ENCODE data around the gene RAB20. TPM values are rescaled to one million over a fixed set of nuclear protein-coding genes. Genes with fewer than 3 reads are reported as not detected.

The RAB20 gene
- total RNA-seq, 1 experiment from 2014 or later: 14.3 TPM

- TF ChIP-seq ZNF281 (CRISPR knock-in tag; IDR thresholded peaks at IDR 0.05): no peak
- TF ChIP-seq EMX1 (CRISPR knock-in tag; IDR thresholded peaks at IDR 0.05): no peak
- no peak for TF ChIP-seq CTCF (IDR thresholded peaks at IDR 0.05)
- no peak for TF ChIP-seq ERG (CRISPR knock-in tag; IDR thresholded peaks at IDR 0.05)
- no peak for TF ChIP-seq PRDM15 (CRISPR knock-in tag; IDR thresholded peaks at IDR 0.05)
- no peak for TF ChIP-seq ZNF416 (CRISPR knock-in tag; IDR thresholded peaks at IDR 0.05)
- no peak for TF ChIP-seq FOXK1 (CRISPR knock-in tag; IDR thresholded peaks at IDR 0.05)
- no peak for TF ChIP-seq USF1 (CRISPR knock-in tag; IDR thresholded peaks at IDR 0.05)
- no peak for TF ChIP-seq ZNF512 (CRISPR knock-in tag; IDR thresholded peaks at IDR 0.05; ENCODE audit: borderline replicate concordance)
- TF ChIP-seq RORB (CRISPR knock-in tag; IDR thresholded peaks at IDR 0.05): no peak
- TF ChIP-seq CDX4 (CRISPR knock-in tag; IDR thresholded peaks at IDR 0.05; ENCODE audit: borderline replicate concordance): no peak
These were observed 4.4 kb downstream of the RAB20 start (continued) for GRCh38 chr13:110557082-110557481.

GRCh38 chr13:110556224-110556606, 5.3 kb downstream of the RAB20 start:
- ATAC-seq: no peak
- POLR2A ChIA-PET: no interaction called here
- DNase-seq (ENCODE audit: low spot score): no peak
- peaks cover 5% of the 10 kb centered on the region for H3K9me3 Mint-ChIP-seq
- peaks cover 17% of the 10 kb centered on the region for H3K36me3 Mint-ChIP-seq
- no peak overlapping the region for H3K27ac Mint-ChIP-seq
- H3K27me3 Mint-ChIP-seq (ENCODE audit: low read depth): peaks cover 8% of the 10 kb centered on the region
- CTCF ChIA-PET: interaction anchor here (0.7 kb wide), 1 partner anchor 37 kb away, joined by 5 read pairs; no protein-coding TSS in a partner anchor
- peaks cover 30% of the 10 kb centered on the region for H3K4me1 Mint-ChIP-seq
- no peak overlapping the region for H3K4me3 Mint-ChIP-seq
- no peak for TF ChIP-seq ZNF263 (CRISPR knock-in tag; IDR thresholded peaks at IDR 0.05; ENCODE audit: low read depth)
- TF ChIP-seq ZNF317 (CRISPR knock-in tag; IDR thresholded peaks at IDR 0.05; ENCODE audit: borderline replicate concordance, low read depth): no peak
- TF ChIP-seq ATF2 (CRISPR knock-in tag; IDR thresholded peaks at IDR 0.05; ENCODE audit: borderline replicate concordance, low read depth): no peak
- TF ChIP-seq CREB1 (CRISPR knock-in tag; IDR thresholded peaks at IDR 0.05): no peak
- TF ChIP-seq IRF2 (CRISPR knock-in tag; IDR thresholded peaks at IDR 0.05; ENCODE audit: borderline replicate concordance, low read depth): no peak
- TF ChIP-seq ATF6 (CRISPR knock-in tag; IDR thresholded peaks at IDR 0.05): no peak
